A549 treated with dexamethasone at 1 μM for 4 hours (cell line): ENCODE measurements around the gene HSFX4. TPM values are rescaled to one million over a fixed set of nuclear protein-coding genes. Genes with fewer than 3 reads are reported as not detected.

Experiments
- total RNA-seq: library from RNA; stranded (reverse); fragments of 200-300 nt; extraction: Qiagen RNA extraction; gene quantifications from 5 replicates; pipeline ENCODE4 v1.2.3, GENCODE V29; 2022

HSFX4 gene
- 0.10 to 0.13 TPM (median 0.11 TPM) in 3 of 5 replicates, not detected in the others for total RNA-seq

GRCh38 chrX:149929400-149929799 is at the start of gene HSFX4:
HSFX4 (plus strand) TSS chrX:149929573; CDS start chrX:149929645, 72 bp downstream.

GRCh38 chrX:149881081-149881711 is 48.2 kb upstream of the HSFX4 start, which contains the start of gene MAGEA8:
MAGEA8 (plus strand) TSS chrX:149881183; CDS start chrX:149884273, 3,090 bp downstream.

GRCh38 chrX:149938427-149938880 is 9.1 kb downstream of the HSFX4 start, which contains the start of gene EOLA2:
EOLA2 (minus strand) TSS chrX:149938491; CDS start chrX:149933874, 4,617 bp downstream.

Other genes starting within 250 kb of the HSFX4 start
- not detected in 5 replicates for gene MAGEA11, start 217.5 kb upstream of the HSFX4 start, total RNA-seq
- 0.07 to 0.42 TPM (median 0.16 TPM) in 5 replicates for gene HSFX1, start 155.5 kb upstream of the HSFX4 start, total RNA-seq
- gene MAGEA9, start 147.6 kb upstream of the HSFX4 start, total RNA-seq = not detected in 5 replicates
- not detected in 5 replicates for gene MAGEA8, start 48.4 kb upstream of the HSFX4 start, total RNA-seq
- gene EOLA2, start 8.9 kb downstream of the HSFX4 start, total RNA-seq = 50.2 to 58.8 TPM (median 53.1 TPM) in 5 replicates